Caco-2 (cell line): Measurements from ENCODE around the gene MRPS10. TPM values are rescaled to one million over a fixed set of nuclear protein-coding genes. Genes with fewer than 3 reads are reported as not detected.
"Not testable (repeated sequence)": the region's sequence is repeated elsewhere in the genome, so short reads cannot be mapped to it uniquely, and the experiment has no call there.

ENCODE experiments used
- BruUV-seq: library from RNA; stranded (reverse); fragments of 400-500 nt; replicated peaks from 2 replicates; lab custom pipeline; 2021; lab: Mats Ljungman, UMichigan
- CTCF ChIA-PET: fragments of 300-600 bp; sonication (Branson Sonifier 250); formaldehyde crosslinking; loops from one replicate; lab custom pipeline; 2022; ENCODE audit warnings: antibody characterized with exemption; lab: Charles Lee
- POLR2A ChIA-PET: fragments of 300-600 bp; sonication (Branson Sonifier 250); formaldehyde crosslinking; loops from one replicate; lab custom pipeline; 2022; ENCODE audit warnings: antibody characterized with exemption; lab: Charles Lee
- DNase-seq, 2 experiments: peaks; one replicate each; pipeline versions ENCODE4 v3.0.0 to v3.0.0-alpha.2; 2020 to 2022
- H3K27me3 ChIP-seq: replicated peaks from 2 replicates; pipeline ENCODE4 v1.6.0; 2011; ENCODE audit warnings: low read length; ENCODE audit not compliant: control insufficient read depth, insufficient read depth
- H3K36me3 ChIP-seq: 2 replicates; pipeline ENCODE4 v1.5.1; 2011; ENCODE audit warnings: low read length; ENCODE audit not compliant: control insufficient read depth, insufficient read depth
- H3K4me1 ChIP-seq: fragments of 250-450 bp; sonication (Bioruptor Pico); 2 replicates; pipeline ENCODE4 v1.5.1; 2020; ENCODE audit warnings: mild to moderate bottlenecking
- H3K4me3 ChIP-seq: 2 replicates; pipeline ENCODE4 v1.5.1; 2011; ENCODE audit warnings: low read depth, mild to moderate bottlenecking, control low read depth, low read length
- H3K9me3 ChIP-seq: fragments of 250-450 bp; sonication (Bioruptor Pico); 2 replicates; pipeline ENCODE4 v1.5.1; 2020; ENCODE audit warnings: mild to moderate bottlenecking, moderate library complexity
- H3K27ac Mint-ChIP-seq: one replicate; pipeline ENCODE4 v1.8.0; 2022; ENCODE audit warnings: mixed read lengths; ENCODE audit not compliant: unreplicated experiment
- H3K27me3 Mint-ChIP-seq: one replicate; pipeline ENCODE4 v1.8.0; 2022; ENCODE audit warnings: mixed read lengths; ENCODE audit not compliant: insufficient read depth, unreplicated experiment
- H3K36me3 Mint-ChIP-seq: one replicate; pipeline ENCODE4 v1.8.0; 2022; ENCODE audit warnings: mild to moderate bottlenecking, mixed read lengths; ENCODE audit not compliant: insufficient read depth, unreplicated experiment
- H3K4me1 Mint-ChIP-seq: one replicate; pipeline ENCODE4 v1.8.0; 2022; ENCODE audit warnings: low read depth, mixed read lengths; ENCODE audit not compliant: unreplicated experiment
- H3K4me3 Mint-ChIP-seq: one replicate; pipeline ENCODE4 v1.8.0; 2022; ENCODE audit warnings: mild to moderate bottlenecking, moderate library complexity, mixed read lengths; ENCODE audit not compliant: unreplicated experiment
- H3K9me3 Mint-ChIP-seq: one replicate; pipeline ENCODE4 v1.8.0; 2022; ENCODE audit warnings: mixed read lengths; ENCODE audit not compliant: unreplicated experiment
- intact Hi-C: fragments of 100-400 bp; cut with micrococcal nuclease; formaldehyde crosslinking; loops from one replicate; pipeline ENCODE4 v1.10.0; 2022; ENCODE audit not compliant: unreplicated experiment
- total RNA-seq: library from RNA; stranded (reverse); gene quantifications from 2 replicates; pipeline ENCODE4 v1.2.3, GENCODE V29; 2022
- TF ChIP-seq, protein P1 (sequence below), 2 experiments: fragments of 200-600 bp in 1 of 2; IDR thresholded peaks; 1 replicate in 1 of 2; 2 replicates in 1 of 2; pipeline versions ENCODE4 v1.5.1 to v1.8.0; 2011 to 2022; ENCODE audit warnings: antibody characterized with exemption in 1 of 2, control low read depth in 1 of 2, inconsistent platforms in 1 of 2, low read depth in 1 of 2, low read length in 1 of 2, mild to moderate bottlenecking in 1 of 2, moderate library complexity in 1 of 2; ENCODE audit not compliant: insufficient read depth in 1 of 2, severe bottlenecking in 1 of 2, unreplicated experiment in 1 of 2

Gene MRPS10
- total RNA-seq, 1 experiment from 2014 or later: 38.6 TPM

DNA sequence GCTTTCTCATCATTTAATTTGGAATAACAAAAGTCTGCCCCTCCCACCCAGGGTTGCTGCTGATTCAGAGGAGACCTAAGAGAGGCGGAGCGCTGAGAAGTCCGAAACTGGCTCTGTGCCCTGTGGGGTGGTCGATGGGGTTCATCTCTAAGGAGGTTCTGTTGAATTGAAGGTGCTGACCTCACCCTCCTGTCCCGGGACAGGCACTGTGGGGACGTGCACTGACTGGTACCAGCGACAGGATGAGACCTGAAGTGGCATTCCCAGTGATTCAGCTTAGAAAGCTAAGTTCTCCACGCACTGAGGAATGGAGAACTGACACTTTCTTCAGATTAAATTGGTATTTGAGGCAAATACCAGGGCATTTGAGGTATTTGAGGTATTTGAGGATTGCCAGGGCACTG lies 24.2 kb downstream of the MRPS10 start:
- no peaks in the 10 kb centered on the region for H3K36me3 Mint-ChIP-seq
- H3K27ac Mint-ChIP-seq: no peak overlapping the region
- no peaks in the 10 kb centered on the region for H3K9me3 ChIP-seq
- TF ChIP-seq, protein P1, sequence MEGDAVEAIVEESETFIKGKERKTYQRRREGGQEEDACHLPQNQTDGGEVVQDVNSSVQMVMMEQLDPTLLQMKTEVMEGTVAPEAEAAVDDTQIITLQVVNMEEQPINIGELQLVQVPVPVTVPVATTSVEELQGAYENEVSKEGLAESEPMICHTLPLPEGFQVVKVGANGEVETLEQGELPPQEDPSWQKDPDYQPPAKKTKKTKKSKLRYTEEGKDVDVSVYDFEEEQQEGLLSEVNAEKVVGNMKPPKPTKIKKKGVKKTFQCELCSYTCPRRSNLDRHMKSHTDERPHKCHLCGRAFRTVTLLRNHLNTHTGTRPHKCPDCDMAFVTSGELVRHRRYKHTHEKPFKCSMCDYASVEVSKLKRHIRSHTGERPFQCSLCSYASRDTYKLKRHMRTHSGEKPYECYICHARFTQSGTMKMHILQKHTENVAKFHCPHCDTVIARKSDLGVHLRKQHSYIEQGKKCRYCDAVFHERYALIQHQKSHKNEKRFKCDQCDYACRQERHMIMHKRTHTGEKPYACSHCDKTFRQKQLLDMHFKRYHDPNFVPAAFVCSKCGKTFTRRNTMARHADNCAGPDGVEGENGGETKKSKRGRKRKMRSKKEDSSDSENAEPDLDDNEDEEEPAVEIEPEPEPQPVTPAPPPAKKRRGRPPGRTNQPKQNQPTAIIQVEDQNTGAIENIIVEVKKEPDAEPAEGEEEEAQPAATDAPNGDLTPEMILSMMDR (IDR thresholded peaks at IDR 0.05; ENCODE audit: insufficient read depth in 1 of 2, low read depth in 1 of 2, low read length in 1 of 2, severe bottlenecking in 1 of 2, unreplicated experiment in 1 of 2): no peak
- no peak overlapping the region for H3K4me3 Mint-ChIP-seq
- ChIA-PET POLR2A (interaction anchor here (0.5 kb wide), 1 partner anchor 51 kb away, joined by 5 read pairs; the partner anchor contains the start of gene C6orf132), CTCF (no interaction called here)
- no peaks in the 10 kb centered on the region for H3K27me3 ChIP-seq
- no peaks in the 10 kb centered on the region for H3K9me3 Mint-ChIP-seq
- intact Hi-C loops: no loop called here
- 0 out of 2 replicates have a peak, but pooled peaks cover 2% of the 10 kb centered on the region for H3K4me1 ChIP-seq
- peaks cover 2% of the 10 kb centered on the region for H3K36me3 ChIP-seq
- no peaks in the 10 kb centered on the region for H3K27me3 Mint-ChIP-seq
- no peak for DNase-seq
- H3K4me1 Mint-ChIP-seq: no peaks in the 10 kb centered on the region
- no peak overlapping the region for H3K4me3 ChIP-seq
- BruUV-seq: no TSS peak

- H3K4me1 ChIP-seq, intact Hi-C loops, H3K4me3 Mint-ChIP-seq, H3K36me3 ChIP-seq, H3K4me1 Mint-ChIP-seq, H3K9me3 Mint-ChIP-seq, H3K9me3 ChIP-seq, H3K4me3 ChIP-seq, H3K36me3 Mint-ChIP-seq, BruUV-seq, H3K27ac Mint-ChIP-seq, DNase-seq, POLR2A ChIA-PET, H3K27me3 ChIP-seq, H3K27me3 Mint-ChIP-seq: not testable (repeated sequence)
- CTCF ChIA-PET: interaction anchor here (0.6 kb wide), 1 partner anchor 263 kb away, joined by 11 read pairs; no protein-coding TSS in a partner anchor
These were observed 25.3 kb downstream of the MRPS10 start for GRCh38 chr6:42192385-42192784.

- BruUV-seq: no TSS peak
- intact Hi-C loops: no loop called here
- no peaks in the 10 kb centered on the region for H3K36me3 Mint-ChIP-seq
- no peaks in the 10 kb centered on the region for H3K27me3 ChIP-seq
- CTCF ChIA-PET: no interaction called here
- H3K4me3 Mint-ChIP-seq: no peak overlapping the region
- POLR2A ChIA-PET: no interaction called here
- no peaks in the 10 kb centered on the region for H3K36me3 ChIP-seq
- H3K4me3 ChIP-seq: no peak overlapping the region
- TF ChIP-seq, protein P1 (IDR thresholded peaks at IDR 0.05; ENCODE audit: insufficient read depth in 1 of 2, low read depth in 1 of 2, low read length in 1 of 2, severe bottlenecking in 1 of 2, unreplicated experiment in 1 of 2): no peak
- no peaks in the 10 kb centered on the region for H3K4me1 ChIP-seq
- H3K9me3 Mint-ChIP-seq: no peaks in the 10 kb centered on the region
- no peak for DNase-seq
- H3K27me3 Mint-ChIP-seq: no peaks in the 10 kb centered on the region
- H3K9me3 ChIP-seq: no peaks in the 10 kb centered on the region
- no peaks in the 10 kb centered on the region for H3K4me1 Mint-ChIP-seq
- no peak overlapping the region for H3K27ac Mint-ChIP-seq
These were observed 27.0 kb downstream of the MRPS10 start for GRCh38 chr6:42190554-42191183.
